Stimulated activated CD8-positive, alpha-beta memory T cell treated with anti-CD3 and anti-CD28 coated beads, Interleukin-12 subunit alpha, Interleukin-12 subunit beta, amount 100 ng/mL, for 1 hour (primary cell): Measurements from ENCODE around the gene NPPA.
"Not testable (repeated sequence)": the region's sequence is repeated elsewhere in the genome, so short reads cannot be mapped to it uniquely, and the experiment has no call there.

ENCODE experiments used
- DNase-seq: peaks from one replicate; pipeline ENCODE4 v3.0.0-alpha.2; 2020; ENCODE audit warnings: low read depth

Gene NPPA

GRCh38 chr1:11847667-11848372, at the start of gene NPPA:
NPPA (minus strand) TSS chr1:11847783; CDS start chr1:11847684, 99 bp downstream.
- DNase-seq = no peak

DNA sequence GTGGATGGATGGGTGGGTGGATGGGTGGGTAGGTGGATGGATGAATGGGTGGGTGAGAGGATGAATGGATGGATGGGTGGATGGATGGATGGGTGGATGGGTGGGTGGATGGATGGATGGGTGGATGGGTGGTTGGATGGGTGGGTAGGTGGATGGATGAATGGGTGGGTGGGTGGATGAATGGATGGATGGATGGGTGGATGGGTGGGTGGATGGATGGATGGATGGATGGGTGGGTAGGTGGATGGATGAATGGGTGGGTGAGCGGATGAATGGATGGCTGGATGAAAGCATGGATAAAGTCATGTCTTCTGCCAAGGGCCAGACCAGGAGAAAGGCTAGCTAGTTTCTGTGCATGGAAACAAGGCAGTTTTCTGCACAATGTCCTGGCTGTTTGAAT, 46.9 kb upstream of the NPPA start:
- DNase-seq = not testable (repeated sequence)

GRCh38 chr1:11893907-11894251, 46.3 kb upstream of the NPPA start:
- DNase-seq = peak; percentile 47

- DNase-seq = no peak
These were observed 44.0 kb upstream of the NPPA start for GRCh38 chr1:11891433-11892186.

GRCh38 chr1:11888877-11889208, 41.3 kb upstream of the NPPA start:
- no peak for DNase-seq

DNA sequence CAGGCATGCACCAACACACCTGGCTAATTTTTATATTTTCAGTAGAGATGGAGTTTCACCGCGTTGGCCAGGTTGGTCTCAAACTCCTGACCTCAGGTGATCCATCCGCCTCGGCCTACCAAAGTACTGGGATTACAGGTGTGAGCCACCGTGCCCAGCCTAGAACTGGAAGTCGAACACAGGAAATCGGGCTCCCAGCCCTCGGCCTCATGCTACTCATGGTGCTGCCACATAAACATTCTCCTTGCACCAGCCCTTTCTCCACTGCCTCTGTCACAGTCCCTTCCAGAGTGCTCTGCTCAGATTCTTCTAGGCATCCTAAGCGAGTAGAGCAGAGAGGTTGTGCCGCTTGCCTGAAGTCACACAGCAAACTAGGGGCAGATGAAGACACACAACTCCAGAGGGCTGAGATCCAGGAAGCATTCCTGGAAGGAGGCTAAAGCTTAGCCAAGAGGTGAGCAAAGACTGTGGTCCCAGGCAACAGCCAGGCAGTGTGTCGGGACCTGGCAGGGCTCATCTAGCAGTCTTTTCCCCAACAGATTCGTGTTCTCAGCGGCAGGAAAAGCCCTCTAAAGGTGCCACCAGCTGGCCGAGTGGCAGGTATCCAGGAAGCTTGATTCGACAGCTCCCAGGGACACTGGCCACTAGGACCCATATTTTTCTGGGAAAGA, 40.8 kb upstream of the NPPA start:
- DNase-seq = no peak

- DNase-seq = no peak
These were observed 40.1 kb upstream of the NPPA start for GRCh38 chr1:11887666-11888007.

DNA sequence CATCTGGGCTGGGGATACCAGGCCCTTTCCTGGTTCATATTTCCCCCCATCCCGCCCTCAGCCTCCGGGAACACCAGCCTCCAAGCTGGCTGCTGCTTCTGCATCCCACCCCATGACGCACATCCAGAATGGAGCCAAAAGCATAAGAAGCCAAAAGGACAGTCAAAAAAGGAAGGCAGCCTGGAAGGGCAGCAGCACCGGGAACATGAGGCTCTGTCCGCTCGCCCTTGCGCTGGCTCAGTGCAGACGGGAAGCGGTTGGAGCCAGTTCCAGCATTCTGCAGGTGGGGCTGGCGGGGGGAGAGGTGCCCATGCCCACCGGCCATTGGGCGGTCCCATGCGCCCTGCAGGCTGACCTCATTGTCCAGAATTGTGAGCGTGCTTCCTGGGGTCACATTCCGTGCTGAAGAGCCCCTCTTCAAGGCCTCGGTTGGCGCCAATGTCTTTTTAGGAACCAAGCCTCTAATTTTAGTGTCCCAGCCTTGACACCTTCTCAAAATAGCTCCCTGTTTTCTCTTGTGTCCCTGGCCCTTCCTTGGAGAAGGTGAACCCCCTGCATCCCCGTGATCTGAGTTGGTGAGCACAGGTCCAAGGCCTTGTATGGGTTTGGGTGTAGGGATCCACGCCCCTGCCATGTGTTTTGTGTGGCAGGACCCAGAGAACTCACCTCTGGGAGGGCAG, 39.5 kb upstream of the NPPA start:
- DNase-seq = no peak

GRCh38 chr1:11885916-11886315, 38.3 kb upstream of the NPPA start:
- DNase-seq = no peak

DNA sequence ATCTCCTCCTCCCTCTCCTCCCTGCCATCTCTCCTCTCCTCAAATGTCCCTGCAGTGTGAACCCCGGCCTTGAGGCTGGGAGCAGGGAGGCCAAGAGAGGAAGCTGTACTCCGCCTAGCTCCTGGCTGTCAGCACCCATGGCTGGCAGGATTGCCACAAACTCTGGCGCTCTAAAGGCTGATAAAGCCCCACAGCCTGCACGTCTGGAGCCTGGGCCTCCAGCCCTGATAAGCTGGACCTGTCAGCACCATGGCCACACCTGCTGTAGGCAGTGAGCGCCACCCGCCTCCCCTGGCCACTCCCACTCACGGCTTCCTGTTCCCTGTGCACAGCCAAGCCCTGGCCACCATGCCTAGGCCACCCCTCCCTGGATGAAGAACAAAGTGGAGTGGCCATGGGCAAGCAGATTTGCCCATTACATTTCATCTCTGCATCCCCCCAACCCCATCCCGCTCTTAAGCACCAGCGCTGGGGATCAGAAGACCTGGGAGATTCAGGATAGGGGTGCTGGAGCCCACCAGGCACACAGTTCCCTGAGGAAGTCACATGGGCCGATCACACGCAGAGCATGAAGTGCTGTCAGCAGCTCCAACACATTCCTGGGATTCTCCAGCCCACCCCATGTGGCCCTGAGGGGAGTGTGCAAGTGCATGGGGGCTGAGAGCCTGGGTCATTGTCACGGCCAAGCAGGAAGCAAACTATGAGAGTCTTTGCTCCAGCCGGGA, 35.4 kb upstream of the NPPA start:
- no peak for DNase-seq

DNA sequence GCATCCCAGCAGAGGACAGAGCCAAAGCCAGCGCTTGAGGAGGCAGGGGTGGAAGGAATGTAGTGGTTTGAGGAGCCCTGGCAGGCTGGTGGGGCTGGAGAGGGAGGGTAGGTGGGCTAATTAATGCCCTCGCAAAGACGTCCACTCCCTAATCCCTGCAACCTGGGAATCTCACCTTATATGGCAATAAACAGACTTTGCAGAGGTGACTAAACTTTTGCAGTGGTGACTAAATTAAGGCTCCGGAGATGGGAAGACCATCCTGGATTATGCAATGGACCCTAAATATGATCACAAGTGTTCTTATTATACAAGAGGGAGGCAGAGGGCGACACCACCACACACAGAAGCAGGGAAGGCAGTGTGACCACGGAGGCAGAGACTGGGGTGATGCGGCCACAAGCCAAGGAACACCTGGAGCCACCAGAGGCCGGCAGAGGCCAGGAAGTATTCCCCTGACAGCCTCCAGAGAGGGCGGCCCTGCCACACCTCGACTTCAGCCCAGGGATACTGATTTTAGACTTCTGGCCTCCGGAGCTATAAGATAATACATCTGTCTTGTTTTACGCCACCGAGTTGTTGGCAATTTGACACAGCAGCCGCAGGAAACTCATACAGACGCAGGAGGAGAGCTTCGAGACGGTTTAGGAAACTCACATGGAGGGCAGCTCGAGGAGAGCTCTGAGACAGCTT, 34.3 kb upstream of the NPPA start:
- DNase-seq = no peak

GRCh38 chr1:11880911-11881748, 33.5 kb upstream of the NPPA start:
- no peak for DNase-seq

- no peak for DNase-seq
These were observed 32.6 kb upstream of the NPPA start for GRCh38 chr1:11880181-11880575.

DNA sequence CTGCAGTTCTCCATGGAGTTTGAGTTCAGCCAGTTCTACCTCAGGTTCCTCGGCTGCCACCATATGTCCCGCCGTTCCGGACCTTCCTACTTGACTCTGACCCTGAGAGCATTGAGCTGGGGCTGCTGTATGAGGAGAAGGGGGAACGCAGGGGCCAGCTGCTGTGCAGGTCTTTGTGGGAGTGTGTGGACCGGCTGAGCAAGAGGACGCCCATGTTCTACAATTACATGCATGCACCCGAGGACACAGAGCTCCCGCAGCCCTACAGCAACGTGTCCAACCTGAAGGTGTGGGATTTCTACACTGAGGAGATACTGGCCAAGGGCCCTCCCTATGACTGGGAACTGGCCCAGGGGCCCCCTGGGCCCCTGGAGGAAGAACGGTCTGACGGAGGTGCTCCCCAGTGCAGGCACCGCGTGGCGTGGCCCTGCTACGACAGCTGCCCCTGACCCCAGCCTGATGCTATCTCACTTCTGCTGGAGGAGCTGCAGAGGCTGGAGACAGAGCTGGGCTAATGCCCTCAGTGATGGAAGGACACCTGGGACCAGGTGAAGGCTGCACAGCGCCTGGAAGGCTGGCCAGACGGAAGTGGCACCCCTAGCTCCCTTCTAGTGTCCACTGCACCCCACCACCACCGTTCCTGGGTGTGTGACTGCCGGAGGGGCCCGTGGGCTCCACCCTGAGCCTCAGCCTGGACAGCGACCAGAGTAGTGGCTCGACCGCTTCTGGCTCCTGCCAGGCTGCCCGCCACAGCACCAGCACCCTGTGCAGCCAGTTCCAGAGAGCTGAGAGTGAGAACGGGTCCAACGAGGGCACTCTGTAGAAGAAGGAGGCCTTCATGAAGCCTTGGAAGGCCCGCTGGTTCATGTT, 32.0 kb upstream of the NPPA start:
- no peak for DNase-seq

GRCh38 chr1:11878891-11879190, 31.3 kb upstream of the NPPA start:
- no peak for DNase-seq

- no peak for DNase-seq
These were observed 30.7 kb upstream of the NPPA start for GRCh38 chr1:11878081-11878890.

DNA sequence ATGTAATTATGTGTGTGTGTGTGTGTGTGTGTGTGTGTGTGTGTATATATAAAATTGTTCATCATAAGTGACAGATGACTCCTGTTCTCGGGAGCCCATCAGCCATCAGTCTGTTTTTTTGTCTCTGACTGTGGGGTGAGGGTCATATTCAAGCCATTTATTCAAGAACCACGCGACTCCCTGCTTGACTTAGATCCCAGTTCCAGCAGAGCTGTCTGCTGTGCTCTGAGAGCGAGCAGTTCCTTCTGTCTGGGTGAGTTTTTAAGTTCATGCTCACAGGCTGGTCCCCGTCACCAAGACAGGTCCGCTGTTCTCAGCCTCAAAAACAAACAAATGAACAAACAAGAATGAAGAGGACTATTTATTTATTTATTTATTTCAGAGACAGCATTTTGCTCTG, 29.5 kb upstream of the NPPA start:
- DNase-seq = no peak

- no peak for DNase-seq
These were observed 27.5 kb upstream of the NPPA start for GRCh38 chr1:11875094-11875493.

GRCh38 chr1:11874624-11875023, 27.0 kb upstream of the NPPA start:
- DNase-seq = no peak
